Activated CD8-positive, alpha-beta memory T cell treated with anti-CD3 and anti-CD28 coated beads for 4 hours (primary cell): ENCODE data around the gene EVPLL.
"Not testable (repeated sequence)": the region's sequence is repeated elsewhere in the genome, so short reads cannot be mapped to it uniquely, and the experiment has no call there.

Experiments used
- DNase-seq, 2 donors: peaks; one replicate each; pipeline ENCODE4 v3.0.0-alpha.2; 2020; ENCODE audit warnings: low read depth in 2 of 2

EVPLL gene

GRCh38 chr17:18379246-18380146 is 1.9 kb downstream of the EVPLL start:
- no peak for DNase-seq

DNA sequence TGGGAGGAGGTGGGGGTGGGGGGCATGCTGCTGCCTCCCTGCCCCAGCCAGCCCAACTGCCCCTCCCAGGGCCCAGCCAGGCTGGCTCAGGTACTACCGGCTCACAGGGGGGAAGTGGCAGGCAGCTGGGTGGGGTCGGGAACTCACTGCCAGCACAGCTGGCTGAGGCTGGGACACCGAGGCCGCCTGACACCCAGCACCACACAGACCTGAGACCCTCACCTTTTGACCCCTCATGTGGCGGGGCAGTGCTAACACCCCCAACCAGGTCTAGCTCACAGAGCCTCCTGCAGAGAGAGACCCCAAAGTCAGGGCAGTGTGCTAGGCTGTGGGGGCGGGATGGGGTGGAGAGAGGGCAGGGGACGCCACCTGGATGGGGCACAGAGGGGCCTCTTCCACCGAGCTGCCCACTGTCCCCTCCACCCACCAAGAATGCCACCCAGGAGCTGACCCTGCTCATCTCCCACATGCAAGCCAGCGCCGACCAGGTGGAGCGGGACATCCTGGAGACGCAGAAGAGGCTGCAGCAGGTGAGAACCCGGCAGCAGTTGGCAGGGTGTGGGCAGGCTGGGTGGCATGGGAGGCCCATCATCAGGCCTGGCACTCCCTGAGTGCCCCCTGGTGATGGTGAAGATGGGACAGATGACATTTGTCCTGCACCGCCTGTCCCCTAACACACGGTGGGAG is 3.0 kb downstream of the EVPLL start:
- DNase-seq, result no peak

- no peak for DNase-seq
Observed at GRCh38 chr17:18381158-18381952, 3.8 kb downstream of the EVPLL start.

DNA sequence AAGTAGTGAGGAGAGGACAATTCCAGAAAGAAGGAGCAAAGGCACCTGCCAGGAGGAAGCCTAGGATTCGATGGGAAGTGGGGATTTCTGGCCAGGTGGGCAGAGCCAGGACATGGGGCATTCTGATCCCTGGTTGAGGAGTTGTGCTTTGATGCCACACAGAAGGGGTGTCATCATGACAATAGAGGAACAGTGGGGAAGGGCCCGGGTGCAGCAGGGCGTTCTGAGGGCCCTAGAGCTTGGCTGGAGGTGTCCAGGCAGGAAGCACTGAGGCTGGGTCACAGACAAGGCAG is 4.3 kb downstream of the EVPLL start:
- no peak for DNase-seq

DNA sequence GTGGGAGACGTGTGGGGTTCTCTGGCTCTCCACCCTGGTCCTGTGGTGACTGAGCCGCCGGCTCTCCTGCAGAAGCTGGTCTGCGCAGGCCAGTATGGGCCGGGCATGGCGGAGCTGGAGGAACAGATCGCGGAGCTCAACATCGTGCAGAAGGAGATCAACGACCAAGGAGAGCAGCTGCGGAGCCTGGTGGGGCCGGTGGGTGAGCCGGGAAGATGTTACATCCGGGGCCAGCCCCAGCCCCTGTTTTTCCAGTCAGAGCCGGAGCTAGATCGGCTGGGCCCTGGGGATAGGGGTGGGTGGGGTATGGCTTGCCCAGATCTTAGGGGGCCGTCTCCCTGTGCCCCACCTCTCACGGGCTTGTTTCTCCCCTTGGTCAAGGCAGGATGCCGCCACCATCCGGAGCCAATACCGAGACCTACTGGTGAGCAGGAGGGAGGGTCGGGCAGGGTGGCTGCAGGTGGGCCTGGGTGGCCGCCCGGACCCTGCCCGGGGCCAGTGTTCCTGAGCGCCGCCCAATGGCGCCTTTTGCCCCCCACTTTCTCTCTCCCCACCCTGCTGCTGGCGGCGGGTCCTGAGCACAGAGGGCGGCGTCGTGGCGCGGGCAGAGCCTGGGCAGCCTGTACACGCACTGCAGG is 5.0 kb downstream of the EVPLL start:
- no peak for DNase-seq

DNA sequence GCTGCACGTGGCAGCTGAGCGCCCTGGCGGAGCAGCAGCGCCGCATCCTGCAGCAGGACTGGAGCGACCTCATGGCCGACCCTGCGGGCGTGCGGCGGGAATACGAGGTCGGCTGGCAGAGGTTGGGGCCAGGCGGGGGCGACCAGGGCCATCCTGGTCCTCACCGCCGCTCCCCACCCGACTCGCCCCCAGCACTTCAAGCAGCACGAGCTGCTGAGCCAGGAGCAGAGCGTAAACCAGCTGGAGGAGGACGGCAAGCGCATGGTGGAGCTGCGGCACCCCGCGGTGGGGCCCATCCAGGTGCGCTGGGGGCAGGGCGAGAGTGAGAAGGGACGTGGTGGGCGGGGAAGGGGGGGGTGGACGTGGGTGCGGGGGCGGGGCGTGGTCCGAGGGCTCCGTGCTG is 5.5 kb downstream of the EVPLL start:
- not testable (repeated sequence) for DNase-seq

- DNase-seq, result not testable (repeated sequence)
Observed at GRCh38 chr17:18384271-18384670, 6.7 kb downstream of the EVPLL start.

GRCh38 chr17:18387583-18387982 is 10.0 kb downstream of the EVPLL start:
- DNase-seq, result not testable (repeated sequence)

GRCh38 chr17:18388266-18388665 is 10.7 kb downstream of the EVPLL start:
- not testable (repeated sequence) for DNase-seq

GRCh38 chr17:18388728-18389127 is 11.2 kb downstream of the EVPLL start:
- not testable (repeated sequence) for DNase-seq

GRCh38 chr17:18401872-18402590 is 24.5 kb downstream of the EVPLL start:
- not testable (repeated sequence) for DNase-seq

DNA sequence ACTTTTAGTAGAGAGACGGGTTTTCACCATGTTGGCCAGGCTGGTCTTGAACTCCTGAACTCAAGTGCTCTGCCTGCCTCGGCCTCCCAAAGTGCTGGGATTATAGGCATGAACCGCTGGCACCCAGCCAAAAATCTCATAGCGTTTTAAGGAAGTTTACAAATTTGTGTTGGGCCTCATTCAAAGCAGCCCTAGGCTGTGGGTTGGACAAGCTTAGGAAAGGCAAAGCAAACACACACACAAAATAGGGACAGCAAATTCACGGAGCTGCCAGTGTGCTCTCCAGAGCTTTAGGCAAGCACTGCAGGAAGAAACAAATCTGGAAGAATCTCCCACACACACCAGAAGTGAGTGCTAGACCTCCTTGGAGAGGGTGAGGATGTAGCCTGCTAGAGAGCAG is 25.6 kb downstream of the EVPLL start:
- DNase-seq, result not testable (repeated sequence)

- DNase-seq, result not testable (repeated sequence)
Observed at GRCh38 chr17:18403604-18404003, 26.0 kb downstream of the EVPLL start.

GRCh38 chr17:18408906-18409305 is 31.3 kb downstream of the EVPLL start:
- DNase-seq, result not testable (repeated sequence)

- not testable (repeated sequence) for DNase-seq
Observed at GRCh38 chr17:18409321-18409720, 31.7 kb downstream of the EVPLL start.

GRCh38 chr17:18410736-18411135 is 33.2 kb downstream of the EVPLL start:
- DNase-seq, result not testable (repeated sequence)

- DNase-seq, result not testable (repeated sequence)
Observed at GRCh38 chr17:18411377-18411864, 33.8 kb downstream of the EVPLL start.

DNA sequence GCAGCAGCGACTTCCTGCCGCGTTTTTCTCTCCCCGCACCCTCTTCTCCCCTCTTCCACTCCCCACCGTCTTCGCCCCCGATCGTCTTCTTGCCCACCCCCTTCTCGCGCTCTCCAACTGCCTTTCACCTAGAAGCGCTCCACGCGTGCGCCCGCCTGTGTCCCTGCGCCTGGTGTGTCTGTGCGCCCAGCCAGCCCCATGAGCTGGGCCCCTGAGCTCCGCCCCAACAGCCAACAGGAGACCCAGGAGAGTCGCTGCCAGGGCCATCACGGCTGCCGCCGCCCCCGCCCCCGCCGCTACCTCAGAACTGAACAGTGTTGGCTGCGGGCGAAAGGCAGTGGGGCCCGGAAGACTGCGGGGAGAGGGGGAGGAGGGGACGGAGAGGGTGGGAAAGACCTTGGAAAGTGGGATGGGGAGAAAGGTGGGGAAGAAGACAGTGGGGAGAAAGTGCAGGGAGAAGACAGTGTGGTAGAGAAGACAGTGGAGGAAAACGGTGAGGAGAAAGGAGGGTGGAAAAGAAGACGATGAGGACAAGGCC is 34.5 kb downstream of the EVPLL start:
- not testable (repeated sequence) for DNase-seq

DNA sequence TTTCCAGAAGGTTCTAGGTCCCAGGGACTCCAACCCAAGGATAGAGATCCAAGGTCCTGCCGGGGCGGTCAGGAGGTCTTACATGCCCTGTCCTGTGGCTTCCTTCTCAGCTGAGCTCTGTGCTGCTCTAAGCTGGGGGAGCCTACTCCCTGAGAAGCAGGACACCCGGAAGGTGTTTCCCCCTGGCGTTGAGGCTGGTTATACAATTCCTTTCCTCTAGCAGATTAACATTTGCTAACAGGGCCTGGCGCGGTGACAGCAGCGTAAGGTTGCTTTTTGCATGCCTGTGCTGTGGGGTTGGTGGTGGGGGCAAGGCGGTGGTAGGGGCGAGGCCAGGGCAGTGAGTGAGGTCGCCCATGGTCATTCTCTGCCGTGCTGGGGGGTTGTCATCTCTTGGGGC is 43.9 kb downstream of the EVPLL start:
- not testable (repeated sequence) for DNase-seq

DNA sequence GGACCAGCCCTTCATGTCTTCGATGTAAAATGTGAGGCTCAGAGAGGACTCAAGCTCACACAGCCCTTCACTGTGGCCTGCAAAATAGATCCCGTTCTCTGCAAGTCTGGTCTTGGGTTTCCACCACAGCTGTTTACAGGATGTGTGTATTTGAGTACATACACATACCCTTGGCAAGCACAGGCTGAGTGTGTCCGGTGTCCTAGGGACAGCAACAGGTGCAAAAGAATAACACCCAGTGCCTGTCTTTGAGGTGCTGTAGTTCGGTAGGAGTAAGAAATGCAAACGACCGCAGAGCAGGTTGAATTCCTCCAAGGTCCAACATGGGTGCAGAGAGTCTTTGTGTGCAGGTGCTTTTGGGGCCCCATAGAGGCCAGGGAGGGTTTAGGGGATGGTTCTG is 44.9 kb downstream of the EVPLL start:
- DNase-seq, result not testable (repeated sequence)

DNA sequence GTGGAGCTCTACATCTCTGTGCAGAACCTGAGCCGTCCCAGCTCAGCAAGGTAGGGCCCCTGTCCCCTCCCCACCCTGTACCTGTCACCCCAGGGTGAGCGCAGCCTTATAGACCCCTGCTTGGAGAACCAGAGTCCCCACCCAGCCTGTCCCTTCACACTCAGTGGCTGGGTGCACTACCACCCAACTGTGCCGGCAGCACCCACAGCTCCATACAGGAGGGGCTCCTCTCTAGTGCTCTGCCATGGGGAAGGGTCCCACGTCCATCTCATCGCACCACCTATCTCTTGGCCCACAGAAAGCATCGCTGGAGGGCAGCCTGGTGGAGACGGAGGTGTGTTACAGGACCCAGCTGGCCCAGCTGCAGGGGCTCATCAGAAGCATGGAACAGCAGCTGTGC is 45.4 kb downstream of the EVPLL start:
- DNase-seq, result not testable (repeated sequence)
